ENCODE results near the gene CCDC32.

CCDC32 gene

DNA sequence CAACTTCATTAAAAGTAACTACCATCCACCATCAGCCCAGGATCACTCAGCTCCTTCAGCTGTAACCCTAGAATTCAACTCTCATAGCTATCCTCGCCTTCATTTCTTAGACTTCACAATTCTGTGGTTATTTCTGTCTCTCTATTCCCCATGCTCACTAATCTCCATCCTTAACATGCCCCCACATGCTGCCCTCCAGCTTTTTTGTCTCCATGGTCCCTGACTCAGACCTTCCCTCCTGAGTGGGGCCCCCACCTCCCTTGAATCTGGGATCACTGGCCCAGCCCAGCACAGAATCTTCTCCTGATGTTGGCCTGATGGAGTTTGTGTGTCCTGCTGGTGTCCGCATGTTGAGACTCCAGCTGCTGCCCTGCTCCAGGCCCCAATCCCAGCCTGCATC lies 52.4 kb downstream of the CCDC32 start:
- Histone ChIP-seq H3K27me3 (ENCODE audit: insufficient read depth, low read length, poor library complexity, severe bottlenecking) (no peaks in the 10 kb centered on the region), H3F3A (ENCODE audit: low read depth) (no peaks in the 10 kb centered on the region; the same call in 1 of the 2 replicates), H2AFZ (ENCODE audit: low read length) (no peak overlapping the region), H3K79me2 (ENCODE audit: insufficient read depth, low read length) (no peaks in the 10 kb centered on the region), H3K4me3 (ENCODE audit: low read length, poor library complexity, severe bottlenecking) (no peak overlapping the region), H3K4me1 (ENCODE audit: insufficient read depth, low read length, poor library complexity, severe bottlenecking) (no peaks in the 10 kb centered on the region), H3K9ac (ENCODE audit: low read depth, low read length, poor library complexity, severe bottlenecking) (no peak overlapping the region), H4K20me1 (ENCODE audit: insufficient read depth, low read length, poor library complexity, severe bottlenecking) (no peaks in the 10 kb centered on the region), H3K4me2 (ENCODE audit: low read depth, low read length, poor library complexity, severe bottlenecking) (no peak overlapping the region), H3K9me2 (replicated peaks; ENCODE audit: low read depth, low read length) (no peaks in the 10 kb centered on the region), H3K36me3 (ENCODE audit: insufficient read depth, low read length) (no peaks in the 10 kb centered on the region), H3K9me3 (ENCODE audit: insufficient read depth, low read depth, low read length) (no peaks in the 10 kb centered on the region)
- no peak for TF ChIP-seq EZH2phosphoT487 (IDR thresholded peaks at IDR 0.05; ENCODE audit: borderline replicate concordance)

GRCh38 chr15:40511472-40512133 lies 53.2 kb downstream of the CCDC32 start:
- no peak overlapping the region for H2AFZ ChIP-seq (ENCODE audit: low read length)
- no peaks in the 10 kb centered on the region for H3K27me3 ChIP-seq (ENCODE audit: insufficient read depth, low read length, poor library complexity, severe bottlenecking)

DNA sequence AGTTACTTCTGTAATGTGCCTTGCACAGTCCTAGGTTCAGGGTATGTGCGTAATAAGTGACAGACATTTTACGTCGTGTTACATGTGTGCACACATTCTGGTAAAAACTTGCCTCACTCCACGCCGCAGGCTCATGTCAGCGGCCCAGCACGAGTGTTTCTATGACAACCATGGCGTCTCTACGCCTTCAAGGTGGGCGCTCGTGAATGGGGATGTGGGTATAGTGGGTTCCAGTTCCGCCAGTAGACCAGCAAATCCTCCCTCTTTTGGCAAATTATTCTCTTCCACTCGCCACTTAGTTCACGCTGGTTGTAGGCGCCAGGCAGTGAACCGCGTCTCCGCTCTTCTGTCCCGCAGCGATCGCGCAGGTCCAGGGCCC lies 53.8 kb downstream of the CCDC32 start:
- Histone ChIP-seq H2AFZ (ENCODE audit: low read length) (no peak overlapping the region), H3K79me2 (ENCODE audit: insufficient read depth, low read length) (no peaks in the 10 kb centered on the region), H3K4me3 (ENCODE audit: low read length, poor library complexity, severe bottlenecking) (no peak overlapping the region), H3K9me3 (ENCODE audit: insufficient read depth, low read depth, low read length) (no peaks in the 10 kb centered on the region), H4K20me1 (ENCODE audit: insufficient read depth, low read length, poor library complexity, severe bottlenecking) (no peaks in the 10 kb centered on the region), H3K4me2 (ENCODE audit: low read depth, low read length, poor library complexity, severe bottlenecking) (peak overlapping the region; percentile 25), H3K27me3 (ENCODE audit: insufficient read depth, low read length, poor library complexity, severe bottlenecking) (no peaks in the 10 kb centered on the region), H3F3A (ENCODE audit: low read depth) (no peaks in the 10 kb centered on the region; the same call in 1 of the 2 replicates), H3K4me1 (ENCODE audit: insufficient read depth, low read length, poor library complexity, severe bottlenecking) (peaks cover 6% of the 10 kb centered on the region), H3K36me3 (ENCODE audit: insufficient read depth, low read length) (no peaks in the 10 kb centered on the region), H3K9me2 (replicated peaks; ENCODE audit: low read depth, low read length) (no peaks in the 10 kb centered on the region), H3K9ac (ENCODE audit: low read depth, low read length, poor library complexity, severe bottlenecking) (no peak overlapping the region)
- TF ChIP-seq EZH2phosphoT487 (IDR thresholded peaks at IDR 0.05; ENCODE audit: borderline replicate concordance) (no peak), CTCF (conservative IDR thresholded peaks at IDR 0.05; ENCODE audit: low read length) (no peak)

More at GRCh38 chr15:40511472-40512133, 53.2 kb downstream of the CCDC32 start:
- TF ChIP-seq EZH2phosphoT487 (IDR thresholded peaks at IDR 0.05; ENCODE audit: borderline replicate concordance) (no peak), CTCF (conservative IDR thresholded peaks at IDR 0.05; ENCODE audit: low read length) (no peak)
- H3F3A ChIP-seq (ENCODE audit: low read depth) = no peaks in the 10 kb centered on the region; the same call in 1 of the 2 replicates
- H3K9me2 ChIP-seq (replicated peaks; ENCODE audit: low read depth, low read length) = no peaks in the 10 kb centered on the region
- no peak overlapping the region for H3K9ac ChIP-seq (ENCODE audit: low read depth, low read length, poor library complexity, severe bottlenecking)
- H3K4me2 ChIP-seq (ENCODE audit: low read depth, low read length, poor library complexity, severe bottlenecking) = peak overlapping the region; percentile 25
- no peaks in the 10 kb centered on the region for H4K20me1 ChIP-seq (ENCODE audit: insufficient read depth, low read length, poor library complexity, severe bottlenecking)
- no peaks in the 10 kb centered on the region for H3K9me3 ChIP-seq (ENCODE audit: insufficient read depth, low read depth, low read length)
- H3K36me3 ChIP-seq (ENCODE audit: insufficient read depth, low read length) = no peaks in the 10 kb centered on the region
- no peak overlapping the region for H3K4me3 ChIP-seq (ENCODE audit: low read length, poor library complexity, severe bottlenecking)
- H3K79me2 ChIP-seq (ENCODE audit: insufficient read depth, low read length) = no peaks in the 10 kb centered on the region
- peaks cover 4% of the 10 kb centered on the region for H3K4me1 ChIP-seq (ENCODE audit: insufficient read depth, low read length, poor library complexity, severe bottlenecking)

GRCh38 chr15:40510201-40510600 lies 54.6 kb downstream of the CCDC32 start:
- Histone ChIP-seq H3K4me1 (ENCODE audit: insufficient read depth, low read length, poor library complexity, severe bottlenecking) (peaks cover 6% of the 10 kb centered on the region), H3K36me3 (ENCODE audit: insufficient read depth, low read length) (no peaks in the 10 kb centered on the region), H2AFZ (ENCODE audit: low read length) (no peak overlapping the region), H3F3A (ENCODE audit: low read depth) (no peaks in the 10 kb centered on the region), H4K20me1 (ENCODE audit: insufficient read depth, low read length, poor library complexity, severe bottlenecking) (no peaks in the 10 kb centered on the region), H3K4me3 (ENCODE audit: low read length, poor library complexity, severe bottlenecking) (no peak overlapping the region), H3K4me2 (ENCODE audit: low read depth, low read length, poor library complexity, severe bottlenecking) (no peak overlapping the region), H3K9ac (ENCODE audit: low read depth, low read length, poor library complexity, severe bottlenecking) (no peak overlapping the region), H3K9me3 (ENCODE audit: insufficient read depth, low read depth, low read length) (no peaks in the 10 kb centered on the region), H3K79me2 (ENCODE audit: insufficient read depth, low read length) (no peaks in the 10 kb centered on the region), H3K27me3 (ENCODE audit: insufficient read depth, low read length, poor library complexity, severe bottlenecking) (no peaks in the 10 kb centered on the region), H3K9me2 (replicated peaks; ENCODE audit: low read depth, low read length) (no peaks in the 10 kb centered on the region)
- no peak for TF ChIP-seq EZH2phosphoT487 (IDR thresholded peaks at IDR 0.05; ENCODE audit: borderline replicate concordance)
- TF ChIP-seq CTCF (conservative IDR thresholded peaks at IDR 0.05; ENCODE audit: low read length) = no peak
